Muscle of leg (tissue), 11 donors: ENCODE measurements around the gene QSER1. TPM values are rescaled to one million over a fixed set of nuclear protein-coding genes. Genes with fewer than 3 reads are reported as not detected.

Experiments
- DNase-seq: peaks from one replicate; pipeline ENCODE4 v3.0.0; 2013
- H3K27ac ChIP-seq: one replicate; pipeline ENCODE4 v1.5.1; 2013; ENCODE audit warnings: mild to moderate bottlenecking, low read length, control low read depth
- H3K27me3 ChIP-seq: one replicate; pipeline ENCODE4 v1.6.1; 2013; ENCODE audit warnings: low read length; ENCODE audit not compliant: control insufficient read depth, insufficient read depth
- H3K36me3 ChIP-seq: one replicate; pipeline ENCODE4 v1.6.1; 2013; ENCODE audit warnings: low read length; ENCODE audit not compliant: control insufficient read depth, insufficient read depth
- H3K4me1 ChIP-seq: one replicate; pipeline ENCODE4 v1.6.1; 2013; ENCODE audit warnings: low read length; ENCODE audit not compliant: control insufficient read depth, insufficient read depth
- H3K4me3 ChIP-seq: one replicate; pipeline ENCODE4 v1.5.1; 2013; ENCODE audit warnings: low read length, control low read depth
- H3K9me3 ChIP-seq: replicated peaks from 2 replicates; pipeline ENCODE4 v1.6.1; 2013; ENCODE audit warnings: low read depth, low read length; ENCODE audit not compliant: control insufficient read depth
- WGBS: methylation state at CpG from one replicate; pipeline ENCODE4 v1.1.5; 2013; ENCODE audit warnings: missing lambda C conversion rate; ENCODE audit not compliant: insufficient coverage; 5-methylcytosine and 5-hydroxymethylcytosine counted together
- polyA plus RNA-seq, 8 donors: library from polyadenylated mRNA; unstranded; fragments of 120-200 nt; gene quantifications; one replicate each; pipeline versions ENCODE4 v1.2.1 to v1.2.3, GENCODE V29; 2013; ENCODE audit warnings: inconsistent platforms in 1 of 8, low replicate concordance in 1 of 8; ENCODE audit not compliant: insufficient read length in 8 of 8, insufficient read depth in 1 of 8
- total RNA-seq: library from RNA; stranded (reverse); fragments of 120-200 nt; gene quantifications from one replicate; pipeline ENCODE4 v1.2.4, GENCODE V29; 2013

The QSER1 gene
- total and polyA plus RNA-seq, 9 donors = 13.6 to 29.6 (median 21.9) TPM

DNA sequence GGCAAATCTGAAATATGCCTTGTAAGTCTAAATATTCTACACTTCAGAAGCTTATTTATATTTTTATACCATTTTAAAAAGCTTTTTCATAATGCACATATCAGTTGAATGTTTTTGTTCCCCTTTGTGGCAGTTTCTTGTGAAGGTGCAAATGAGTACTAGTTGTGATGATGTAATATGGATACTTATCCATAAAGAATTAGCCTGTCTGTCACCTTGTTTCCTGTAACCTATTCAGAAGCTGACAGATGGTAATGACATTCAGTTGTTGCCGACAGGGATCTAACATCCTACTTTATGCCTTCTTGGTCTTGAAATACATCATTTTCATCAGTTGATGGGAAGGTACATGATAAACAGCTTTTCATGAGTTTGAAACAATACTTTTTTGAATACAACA is 2.9 kb downstream of the QSER1 start:
- DNase-seq = no peak
- H3K27ac ChIP-seq = peak overlapping the region; percentile 6
- WGBS = no CpG with 5 or more reads among the region's 1 CpG
- H3K36me3 ChIP-seq = peaks cover 2% of the 10 kb centered on the region
- no peaks in the 10 kb centered on the region for H3K9me3 ChIP-seq
- H3K4me1 ChIP-seq = peaks cover 8% of the 10 kb centered on the region
- no peak overlapping the region for H3K4me3 ChIP-seq
- no peaks in the 10 kb centered on the region for H3K27me3 ChIP-seq

DNA sequence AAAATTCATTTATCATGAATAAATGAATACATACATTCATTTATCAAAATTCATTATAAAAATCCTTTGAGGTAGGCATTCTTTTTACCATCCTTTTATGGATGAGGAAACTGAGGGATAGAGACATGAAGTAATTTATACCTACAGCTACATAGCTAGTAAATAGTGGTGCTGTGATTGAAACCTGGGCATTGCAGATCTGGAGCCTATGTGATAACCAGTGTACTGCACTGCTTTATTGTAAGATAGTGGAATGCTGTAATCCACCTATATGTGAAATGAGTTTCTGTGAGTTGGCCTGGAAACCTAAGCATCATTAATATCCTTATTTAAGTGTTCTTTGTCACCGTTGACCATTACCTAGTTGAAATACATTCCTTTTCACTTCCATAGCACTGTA is 4.5 kb downstream of the QSER1 start:
- Histone ChIP-seq H3K27me3 (no peaks in the 10 kb centered on the region), H3K36me3 (peaks cover 2% of the 10 kb centered on the region), H3K27ac (no peak overlapping the region), H3K4me1 (peaks cover 5% of the 10 kb centered on the region), H3K4me3 (no peak overlapping the region), H3K9me3 (no peaks in the 10 kb centered on the region)
- DNase-seq = no peak
- 88% methylated on average over 1 of the region's 1 CpG for WGBS

DNA sequence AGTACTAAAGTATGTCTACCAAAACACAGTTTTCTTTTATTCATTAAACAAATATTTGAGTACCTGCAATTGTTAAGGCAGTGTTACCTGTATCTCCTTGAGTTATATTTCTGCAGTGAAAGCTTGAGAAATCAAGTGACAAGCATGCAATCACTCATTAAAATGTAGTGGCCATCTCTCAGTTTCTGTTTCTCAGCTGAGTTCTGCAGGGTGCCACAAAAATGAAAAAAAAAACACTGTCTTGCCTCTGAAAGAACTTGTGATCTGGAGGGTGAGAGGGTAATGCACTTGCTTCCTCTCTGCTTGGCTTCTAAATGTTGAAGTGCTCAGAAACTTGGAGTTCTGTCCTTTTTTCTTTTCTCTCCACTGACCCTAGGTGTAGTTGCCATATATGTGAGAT is 6.8 kb downstream of the QSER1 start:
- Histone ChIP-seq H3K36me3 (peaks cover 2% of the 10 kb centered on the region), H3K27ac (no peak overlapping the region)
- peak; percentile 10 for DNase-seq

DNA sequence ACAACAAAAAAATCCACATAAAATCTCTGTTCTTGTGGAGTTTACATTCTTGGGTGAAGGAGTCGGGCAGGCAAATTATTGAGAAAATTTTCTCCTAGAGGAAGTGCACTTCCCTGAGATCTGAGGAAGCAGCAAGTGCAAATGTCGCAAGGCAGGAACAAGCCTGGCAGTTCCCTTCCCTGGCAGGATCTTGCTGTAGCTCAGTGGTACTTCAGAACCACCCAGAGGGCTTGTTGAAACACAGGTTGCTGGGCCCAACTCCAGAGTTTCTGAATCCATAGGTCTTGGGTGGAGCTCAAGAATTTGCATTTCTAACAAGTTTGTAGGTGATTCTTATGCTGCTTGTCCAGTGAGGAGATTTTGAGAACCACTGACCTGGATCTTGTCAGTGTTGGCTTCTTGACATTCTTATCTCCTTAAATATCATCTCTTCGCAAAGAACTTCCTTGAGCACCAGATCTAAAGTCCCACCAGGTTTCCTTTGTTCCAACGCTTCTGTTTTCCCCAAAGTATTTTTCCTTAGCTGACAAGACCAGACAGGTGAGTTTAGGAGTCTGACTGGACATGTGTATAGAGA is 9.6 kb downstream of the QSER1 start:
- Histone ChIP-seq H3K4me1 (no peaks in the 10 kb centered on the region), H3K4me3 (no peak overlapping the region), H3K9me3 (no peaks in the 10 kb centered on the region), H3K27me3 (no peaks in the 10 kb centered on the region), H3K36me3 (peaks cover 2% of the 10 kb centered on the region), H3K27ac (no peak overlapping the region)
- peak; percentile 36 for DNase-seq
- WGBS = 81% methylated on average over 3 of the region's 4 CpGs

More for the DNA sequence above, 6.8 kb downstream of the QSER1 start:
- Histone ChIP-seq H3K4me3 (no peak overlapping the region), H3K27me3 (no peaks in the 10 kb centered on the region), H3K4me1 (peaks cover 2% of the 10 kb centered on the region), H3K9me3 (no peaks in the 10 kb centered on the region)

DNA sequence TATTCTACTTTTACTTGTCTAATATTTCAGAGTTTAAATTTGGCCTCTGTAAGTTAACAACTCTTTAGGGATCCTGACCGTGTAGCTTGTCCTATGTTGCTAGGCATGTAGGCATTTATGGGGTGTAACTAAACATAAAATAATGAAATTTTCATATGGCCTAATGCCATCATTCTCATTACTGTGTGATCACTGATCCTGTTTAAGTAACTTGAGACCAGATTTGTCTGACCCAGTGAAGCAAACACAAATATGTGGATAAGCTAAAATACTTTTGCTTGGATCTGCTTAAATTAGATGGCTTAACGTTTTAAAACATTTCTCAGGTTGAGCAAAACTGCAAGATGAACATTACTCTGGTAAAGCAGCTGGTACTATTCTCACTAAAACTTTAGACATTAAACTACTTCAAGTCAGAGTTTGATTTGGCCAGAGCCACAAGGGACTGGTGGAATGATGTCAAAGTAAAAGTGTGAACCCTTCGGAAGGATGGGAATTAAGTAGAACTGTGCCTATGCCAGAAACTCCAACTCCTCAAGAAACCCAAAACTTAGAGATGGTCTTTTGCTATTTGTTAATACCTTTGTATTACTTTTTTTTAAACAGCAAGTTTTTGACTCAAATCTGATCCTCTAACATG is 12.5 kb downstream of the QSER1 start:
- no peaks in the 10 kb centered on the region for H3K4me1 ChIP-seq
- peak; percentile 11 for DNase-seq
- WGBS = no CpG with 5 or more reads among the region's 3 CpGs
- no peaks in the 10 kb centered on the region for H3K36me3 ChIP-seq
- no peaks in the 10 kb centered on the region for H3K27me3 ChIP-seq
- no peaks in the 10 kb centered on the region for H3K9me3 ChIP-seq
- H3K4me3 ChIP-seq = no peak overlapping the region
- H3K27ac ChIP-seq = no peak overlapping the region

DNA sequence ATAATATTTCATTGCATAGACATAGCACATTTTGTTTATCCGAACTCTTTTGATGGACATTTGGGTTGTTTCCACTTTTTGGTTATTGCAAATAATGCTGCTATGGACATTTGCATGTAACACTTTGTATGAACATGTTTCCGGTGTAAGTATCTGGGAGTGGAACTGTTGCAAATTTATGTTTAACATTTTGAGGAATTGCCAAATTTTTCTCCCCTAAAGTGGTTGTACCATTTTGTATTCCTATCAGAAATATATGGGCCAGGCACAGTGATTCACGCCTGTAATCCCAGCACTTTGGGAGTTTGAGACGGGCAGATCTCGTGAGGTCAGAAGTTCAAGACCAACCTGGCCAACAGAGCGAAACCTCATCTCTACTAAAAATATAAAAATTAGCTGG is 16.0 kb downstream of the QSER1 start:
- H3K4me1 ChIP-seq = no peaks in the 10 kb centered on the region
- H3K4me3 ChIP-seq = no peak overlapping the region
- peaks cover 2% of the 10 kb centered on the region for H3K36me3 ChIP-seq
- DNase-seq = no peak
- WGBS = 86% methylated on average over 1 of the region's 6 CpGs
- H3K9me3 ChIP-seq = no peaks in the 10 kb centered on the region
- H3K27me3 ChIP-seq = no peaks in the 10 kb centered on the region
- H3K27ac ChIP-seq = no peak overlapping the region

DNA sequence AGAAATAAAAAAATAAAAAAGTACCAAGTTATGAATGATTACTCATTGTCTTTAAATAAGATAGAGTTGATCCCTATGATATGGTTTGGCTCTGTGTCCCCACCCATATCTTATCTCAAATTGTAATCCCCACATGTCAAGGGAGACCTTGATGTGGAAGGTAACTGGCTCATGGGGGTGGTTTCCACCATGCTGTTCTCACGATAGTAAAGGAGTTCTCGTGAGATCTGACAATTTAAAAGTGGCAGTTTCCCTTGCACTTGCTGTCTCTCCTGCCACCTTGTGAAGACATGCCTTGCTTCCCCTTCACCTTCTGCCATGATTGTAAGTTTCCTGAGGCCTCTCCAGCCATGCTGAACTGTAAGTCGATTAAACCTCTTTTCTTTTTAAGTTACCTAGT is 18.8 kb downstream of the QSER1 start:
- H3K36me3 ChIP-seq = peaks cover 2% of the 10 kb centered on the region
- DNase-seq = no peak
- no peaks in the 10 kb centered on the region for H3K4me1 ChIP-seq
- no peak overlapping the region for H3K27ac ChIP-seq
- no peaks in the 10 kb centered on the region for H3K9me3 ChIP-seq
- 94% methylated on average over 2 of the region's 3 CpGs for WGBS
- no peaks in the 10 kb centered on the region for H3K27me3 ChIP-seq
- no peak overlapping the region for H3K4me3 ChIP-seq

DNA sequence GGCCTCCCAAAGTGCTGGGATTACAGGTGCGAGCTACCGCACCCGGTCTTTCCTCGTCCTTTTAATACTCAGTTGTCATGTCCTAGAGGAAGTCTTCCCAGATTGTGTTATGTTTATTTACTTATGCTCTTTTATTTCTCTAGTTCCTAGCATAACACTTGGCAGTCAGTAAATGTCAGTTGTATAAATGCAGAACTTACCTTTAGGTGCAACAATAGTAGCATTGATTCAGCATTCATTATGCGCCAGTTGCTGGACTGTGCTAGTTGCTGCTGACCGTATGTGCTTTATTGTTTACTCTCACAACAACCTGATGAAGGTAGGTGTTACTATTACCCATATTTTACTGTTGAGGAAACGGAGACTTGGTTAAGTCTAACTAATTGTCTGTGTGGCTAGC is 20.8 kb downstream of the QSER1 start:
- H3K36me3 ChIP-seq = peaks cover 2% of the 10 kb centered on the region
- no peaks in the 10 kb centered on the region for H3K4me1 ChIP-seq
- no peaks in the 10 kb centered on the region for H3K9me3 ChIP-seq
- DNase-seq = no peak
- H3K27me3 ChIP-seq = no peaks in the 10 kb centered on the region
- no CpG with 5 or more reads among the region's 7 CpGs for WGBS
- no peak overlapping the region for H3K4me3 ChIP-seq
- H3K27ac ChIP-seq = no peak overlapping the region

DNA sequence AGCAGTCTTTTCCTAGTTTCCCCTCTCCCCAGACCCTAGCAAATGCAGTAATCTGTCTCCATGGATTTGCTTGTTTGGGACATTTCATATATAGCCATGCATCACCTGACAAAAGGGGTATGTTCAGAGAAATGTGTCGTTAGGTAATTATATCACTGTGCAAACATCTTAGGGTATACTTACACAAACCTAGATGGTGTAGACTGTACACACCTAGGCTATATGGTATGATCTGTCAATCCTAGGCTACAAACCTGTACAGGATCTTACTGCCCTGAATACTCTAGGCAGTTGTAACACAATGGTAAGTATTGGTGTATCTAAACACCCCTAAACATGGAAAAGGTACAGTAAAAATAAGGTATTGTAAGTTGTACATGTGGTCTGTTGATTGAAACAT is 23.8 kb downstream of the QSER1 start:
- no peaks in the 10 kb centered on the region for H3K9me3 ChIP-seq
- no peak overlapping the region for H3K27ac ChIP-seq
- WGBS = no CpG with 5 or more reads among the region's 1 CpG
- H3K4me3 ChIP-seq = no peak overlapping the region
- H3K27me3 ChIP-seq = no peaks in the 10 kb centered on the region
- H3K36me3 ChIP-seq = peaks cover 1% of the 10 kb centered on the region
- no peak for DNase-seq
- no peaks in the 10 kb centered on the region for H3K4me1 ChIP-seq

DNA sequence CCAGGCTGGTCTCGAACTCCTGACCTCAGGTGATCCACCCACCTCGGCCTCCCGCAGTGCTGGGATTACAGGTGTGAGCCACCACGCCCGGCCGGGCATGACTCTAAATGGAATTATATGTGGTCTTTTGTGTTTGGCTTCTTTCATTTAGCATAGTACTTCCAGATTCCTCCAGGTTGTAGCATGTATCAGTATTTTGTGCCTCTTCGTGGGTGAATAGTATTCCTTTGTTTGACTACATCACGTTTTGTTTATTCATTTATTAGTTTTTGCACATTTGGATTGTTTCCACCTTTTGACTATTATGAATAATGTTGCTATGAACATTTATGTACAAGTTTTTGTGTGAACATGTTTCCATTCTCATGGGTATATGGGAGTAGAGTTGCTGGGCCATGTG is 24.4 kb downstream of the QSER1 start:
- no peak overlapping the region for H3K27ac ChIP-seq
- H3K4me3 ChIP-seq = no peak overlapping the region
- WGBS = no CpG with 5 or more reads among the region's 8 CpGs
- H3K4me1 ChIP-seq = no peaks in the 10 kb centered on the region
- no peaks in the 10 kb centered on the region for H3K9me3 ChIP-seq
- no peaks in the 10 kb centered on the region for H3K27me3 ChIP-seq
- no peak for DNase-seq
- H3K36me3 ChIP-seq = no peaks in the 10 kb centered on the region

DNA sequence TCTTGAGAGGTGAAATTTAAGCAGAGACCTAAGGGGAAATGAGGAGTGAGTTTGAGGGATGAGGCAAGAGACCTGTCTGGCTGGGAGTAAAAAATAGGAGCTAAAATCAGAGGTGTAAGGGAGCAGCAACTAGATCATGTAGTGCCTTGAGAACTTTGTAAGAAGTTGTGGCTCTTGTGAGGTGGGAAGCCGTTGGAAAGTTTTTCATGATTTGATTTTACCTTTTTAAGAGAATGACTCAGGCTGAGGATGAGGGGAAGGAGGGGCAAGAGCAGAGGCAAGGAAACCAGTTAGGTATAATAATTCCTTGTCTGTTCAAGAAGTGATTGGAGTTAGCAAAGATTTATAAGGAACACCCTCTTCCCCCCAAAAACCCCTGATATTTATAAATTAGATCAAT is 25.8 kb downstream of the QSER1 start:
- H3K9me3 ChIP-seq = no peaks in the 10 kb centered on the region
- no peaks in the 10 kb centered on the region for H3K27me3 ChIP-seq
- H3K27ac ChIP-seq = no peak overlapping the region
- no peaks in the 10 kb centered on the region for H3K36me3 ChIP-seq
- 75% methylated on average over 1 of the region's 1 CpG for WGBS
- no peak overlapping the region for H3K4me3 ChIP-seq
- DNase-seq = no peak
- no peaks in the 10 kb centered on the region for H3K4me1 ChIP-seq
